ENCODE results near the gene ST6GALNAC3. TPM values are rescaled to one million over a fixed set of nuclear protein-coding genes. Genes with fewer than 3 reads are reported as not detected.

The ST6GALNAC3 gene
- total RNA-seq, 1 donor from 2014 or later = 46.8 TPM

- Mint-ChIP-seq H3K27ac (ENCODE audit: unreplicated experiment) (no peak overlapping the region), H3K9me3 (ENCODE audit: unreplicated experiment) (no peaks in the 10 kb centered on the region), H3K27me3 (ENCODE audit: unreplicated experiment) (peaks cover 1% of the 10 kb centered on the region), H3K36me3 (ENCODE audit: low read depth, unreplicated experiment) (peaks cover 11% of the 10 kb centered on the region), H3K4me3 (ENCODE audit: unreplicated experiment) (no peak overlapping the region), H3K4me1 (ENCODE audit: unreplicated experiment) (peaks cover 5% of the 10 kb centered on the region)
- TF ChIP-seq CTCF (IDR thresholded peaks at IDR 0.05; ENCODE audit: unreplicated experiment) = no peak
- DNase-seq (ENCODE audit: low spot score) = no peak
These were observed 518.6 kb downstream of the ST6GALNAC3 start for GRCh38 chr1:76593141-76593540.

GRCh38 chr1:76593618-76594017 is 519.1 kb downstream of the ST6GALNAC3 start:
- Mint-ChIP-seq H3K4me3 (ENCODE audit: unreplicated experiment) (no peak overlapping the region), H3K4me1 (ENCODE audit: unreplicated experiment) (peaks cover 5% of the 10 kb centered on the region), H3K36me3 (ENCODE audit: low read depth, unreplicated experiment) (peaks cover 11% of the 10 kb centered on the region), H3K27me3 (ENCODE audit: unreplicated experiment) (peaks cover 1% of the 10 kb centered on the region), H3K27ac (ENCODE audit: unreplicated experiment) (no peak overlapping the region), H3K9me3 (ENCODE audit: unreplicated experiment) (no peaks in the 10 kb centered on the region)
- TF ChIP-seq CTCF (IDR thresholded peaks at IDR 0.05; ENCODE audit: unreplicated experiment) = no peak
- DNase-seq (ENCODE audit: low spot score) = no peak

GRCh38 chr1:76595024-76595423 is 520.5 kb downstream of the ST6GALNAC3 start:
- H3K9me3 Mint-ChIP-seq (ENCODE audit: unreplicated experiment) = no peaks in the 10 kb centered on the region
- H3K27ac Mint-ChIP-seq (ENCODE audit: unreplicated experiment) = no peak overlapping the region
- peaks cover 1% of the 10 kb centered on the region for H3K27me3 Mint-ChIP-seq (ENCODE audit: unreplicated experiment)
- DNase-seq (ENCODE audit: low spot score) = no peak
- no peaks in the 10 kb centered on the region for H3K4me1 Mint-ChIP-seq (ENCODE audit: unreplicated experiment)
- no peak for TF ChIP-seq CTCF (IDR thresholded peaks at IDR 0.05; ENCODE audit: unreplicated experiment)
- peaks cover 11% of the 10 kb centered on the region for H3K36me3 Mint-ChIP-seq (ENCODE audit: low read depth, unreplicated experiment)
- no peak overlapping the region for H3K4me3 Mint-ChIP-seq (ENCODE audit: unreplicated experiment)

- no peaks in the 10 kb centered on the region for H3K9me3 Mint-ChIP-seq (ENCODE audit: unreplicated experiment)
- peaks cover 1% of the 10 kb centered on the region for H3K27me3 Mint-ChIP-seq (ENCODE audit: unreplicated experiment)
- no peak for TF ChIP-seq CTCF (IDR thresholded peaks at IDR 0.05; ENCODE audit: unreplicated experiment)
- no peaks in the 10 kb centered on the region for H3K36me3 Mint-ChIP-seq (ENCODE audit: low read depth, unreplicated experiment)
- H3K4me3 Mint-ChIP-seq (ENCODE audit: unreplicated experiment) = no peak overlapping the region
- no peak overlapping the region for H3K27ac Mint-ChIP-seq (ENCODE audit: unreplicated experiment)
- DNase-seq (ENCODE audit: low spot score) = no peak
- peaks cover 10% of the 10 kb centered on the region for H3K4me1 Mint-ChIP-seq (ENCODE audit: unreplicated experiment)
These were observed 526.9 kb downstream of the ST6GALNAC3 start for GRCh38 chr1:76601465-76601864.

GRCh38 chr1:76607717-76608116 is 533.2 kb downstream of the ST6GALNAC3 start:
- peaks cover 4% of the 10 kb centered on the region for H3K4me1 Mint-ChIP-seq (ENCODE audit: unreplicated experiment)
- no peaks in the 10 kb centered on the region for H3K9me3 Mint-ChIP-seq (ENCODE audit: unreplicated experiment)
- H3K27ac Mint-ChIP-seq (ENCODE audit: unreplicated experiment) = no peak overlapping the region
- H3K36me3 Mint-ChIP-seq (ENCODE audit: low read depth, unreplicated experiment) = no peaks in the 10 kb centered on the region
- DNase-seq (ENCODE audit: low spot score) = no peak
- no peaks in the 10 kb centered on the region for H3K27me3 Mint-ChIP-seq (ENCODE audit: unreplicated experiment)
- no peak overlapping the region for H3K4me3 Mint-ChIP-seq (ENCODE audit: unreplicated experiment)
- no peak for TF ChIP-seq CTCF (IDR thresholded peaks at IDR 0.05; ENCODE audit: unreplicated experiment)
